Transverse colon (tissue), 4 donors: ENCODE measurements around the gene RAB28. TPM values are rescaled to one million over a fixed set of nuclear protein-coding genes. Genes with fewer than 3 reads are reported as not detected.

ENCODE experiments used
- DNase-seq: peaks from one replicate; pipeline ENCODE4 v3.0.0-alpha.2; 2019
- H3K27ac ChIP-seq, 4 donors: fragments of 200-600 bp; sonication (generic); 2 replicates each; pipeline ENCODE4 v1.5.1; 2016 to 2018; ENCODE audit warnings: inconsistent platforms in 4 of 4
- H3K27me3 ChIP-seq: fragments of 200-600 bp; sonication (generic); 2 replicates; pipeline ENCODE4 v1.5.1; 2017; ENCODE audit warnings: inconsistent platforms
- H3K36me3 ChIP-seq, 4 donors: fragments of 200-600 bp; sonication (generic); 2 replicates each; pipeline ENCODE4 v1.5.1; 2017 to 2019; ENCODE audit warnings: inconsistent platforms in 4 of 4
- H3K4me1 ChIP-seq, 4 donors: fragments of 200-600 bp; sonication (generic); 2 replicates each; pipeline ENCODE4 v1.5.1; 2017 to 2020; ENCODE audit warnings: inconsistent platforms in 4 of 4
- H3K4me3 ChIP-seq, 4 donors: fragments of 200-600 bp; sonication (generic); 1 replicate in 1 of 4; 2 replicates in 3 of 4; pipeline versions ENCODE4 v1.5.1 to v1.6.1; 2017 to 2019; ENCODE audit warnings: inconsistent platforms in 4 of 4
- H3K9me3 ChIP-seq, 2 donors: fragments of 200-600 bp; sonication (generic); 2 replicates each; pipeline ENCODE4 v1.5.1; 2017 to 2019; ENCODE audit warnings: inconsistent platforms in 2 of 2
- CTCF ChIP-seq, 5 experiments: fragments of 200-600 bp in 3 of 5; fragments of 450-650 bp in 2 of 5; sonication (generic) in 3 of 5; IDR thresholded peaks; 1 replicate in 2 of 5; 2 replicates in 3 of 5; pipeline ENCODE4 v1.5.1; 2016 to 2017; ENCODE audit warnings: antibody characterized with exemption in 5 of 5, inconsistent platforms in 3 of 5, mild to moderate bottlenecking in 2 of 5, moderate library complexity in 1 of 5
- EP300 ChIP-seq: sonication (generic); formaldehyde crosslinking; IDR thresholded peaks from one replicate; pipeline ENCODE4 v1.6.1; 2017; ENCODE audit warnings: antibody characterized with exemption, low read depth
- POLR2A ChIP-seq: fragments of 450-650 bp; IDR thresholded peaks from one replicate; pipeline ENCODE4 v1.6.1; 2016; ENCODE audit warnings: antibody characterized with exemption, mild to moderate bottlenecking, moderate library complexity
- POLR2AphosphoS5 ChIP-seq, 3 donors: sonication (generic); formaldehyde crosslinking; IDR thresholded peaks; one replicate each; pipeline ENCODE4 v1.6.1; 2016; ENCODE audit warnings: antibody characterized with exemption in 3 of 3
- in situ Hi-C, 4 donors: fragments of 200-750 bp; cut with MboI; loops; one replicate each; pipeline versions ENCODE4 v1.15.0 to v1.15.1; 2017; ENCODE audit warnings: low sequenced_read_pairs in 3 of 4, low pct_ligation_motif_present in 1 of 4, low pct_unique_long_range_greater_than_20kb in 1 of 4
- intact Hi-C: fragments of 100-400 bp; cut with DNase I; formaldehyde crosslinking; loops from one replicate; pipeline ENCODE4 v1.15.1; 2023; ENCODE audit warnings: low total_unique reads
- total RNA-seq, 4 donors: library from RNA; depleted of rRNA; stranded (reverse); fragments of >200 nt; gene quantifications; one replicate each; pipeline ENCODE4 v1.1.0, GENCODE V29; 2016

The RAB28 gene
- total RNA-seq, 4 donors from 2014 or later: 6.4 to 19.5 (median 17.8) TPM

- Histone ChIP-seq H3K27me3 (no peaks in the 10 kb centered on the region), H3K9me3 (peaks cover 0 to 4% of the 10 kb centered on the region in 2 donors), H3K27ac (no peak overlapping the region), H3K4me1 (no peaks in the 10 kb centered on the region), H3K36me3 (no peaks in the 10 kb centered on the region), H3K4me3 (no peak overlapping the region)
- DNase-seq: no peak
- TF ChIP-seq EP300: no peak
- TF ChIP-seq POLR2A: no peak
- TF ChIP-seq POLR2AphosphoS5 (IDR thresholded peaks at IDR 0.05): no peak
- TF ChIP-seq CTCF (IDR thresholded peaks at IDR 0.05): no peak
- intact Hi-C loops (no loop called here), in situ Hi-C loops (no loop called here)
Measured at GRCh38 chr4:13322681-13323101, 161.4 kb downstream of the RAB28 start.

Other genes starting within 250 kb of the RAB28 start
- 10 to 100 TPM in 1 of 4 donors, 1 to 10 TPM in 3; 3.8 to 19.5 (median 5.1) TPM for gene NKX3-2, start 60.2 kb upstream of the RAB28 start, total RNA-seq
- 10 to 100 TPM; 33.7 to 72.2 (median 60.8) TPM for gene BOD1L1, start 143.4 kb upstream of the RAB28 start, total RNA-seq